Mesenchymal stem cell (in vitro differentiated cells and primary cell): Measurements from ENCODE around the gene DPP9.
A peak's percentile ranks its signal among the peaks of the same experiment; 100 is the strongest.

Source experiments
- DNase-seq: peaks from one replicate; pipeline ENCODE4 v3.0.0-alpha.2; 2013
- H2AFZ ChIP-seq: one replicate; pipeline ENCODE4 v1.6.1; 2013; ENCODE audit warnings: low read depth, mild to moderate bottlenecking, control low read depth, inconsistent platforms, low read length, moderate library complexity
- H2AK5ac ChIP-seq: 2 replicates; pipeline ENCODE4 v1.6.1; 2013; ENCODE audit warnings: low read length, moderate library complexity, mild to moderate bottlenecking, inconsistent platforms; ENCODE audit not compliant: severe bottlenecking
- H2BK120ac ChIP-seq: one replicate; pipeline ENCODE4 v1.6.1; 2013; ENCODE audit warnings: low read depth, mild to moderate bottlenecking, inconsistent platforms, low read length, moderate library complexity
- H2BK12ac ChIP-seq, 2 experiments: one replicate each; pipeline ENCODE4 v1.6.1; 2013; ENCODE audit warnings: inconsistent platforms in 2 of 2, low read length in 2 of 2, mild to moderate bottlenecking in 2 of 2, moderate library complexity in 2 of 2, control low read depth in 1 of 2
- H2BK15ac ChIP-seq: one replicate; pipeline ENCODE4 v1.6.1; 2013; ENCODE audit warnings: mild to moderate bottlenecking, low read depth, inconsistent platforms; ENCODE audit not compliant: poor library complexity, severe bottlenecking
- H2BK5ac ChIP-seq: 2 replicates; pipeline ENCODE4 v1.6.1; 2013; ENCODE audit warnings: low read depth, mild to moderate bottlenecking, low read length, control low read depth, inconsistent platforms; ENCODE audit not compliant: poor library complexity, severe bottlenecking
- H3K14ac ChIP-seq, 2 experiments: one replicate each; pipeline ENCODE4 v1.6.1; 2013; ENCODE audit warnings: inconsistent platforms in 2 of 2, low read length in 2 of 2, control low read depth in 1 of 2, mild to moderate bottlenecking in 1 of 2, moderate library complexity in 1 of 2
- H3K18ac ChIP-seq, 2 experiments: one replicate each; pipeline ENCODE4 v1.6.1; 2013; ENCODE audit warnings: inconsistent platforms in 2 of 2, low read length in 2 of 2, control low read depth in 1 of 2, low read depth in 1 of 2, mild to moderate bottlenecking in 1 of 2
- H3K23ac ChIP-seq, 2 experiments: one replicate each; pipeline ENCODE4 v1.6.1; 2013; ENCODE audit warnings: inconsistent platforms in 2 of 2, low read length in 2 of 2, mild to moderate bottlenecking in 2 of 2, moderate library complexity in 2 of 2, control low read depth in 1 of 2
- H3K27ac ChIP-seq: 2 replicates; pipeline ENCODE4 v1.5.1; 2013; ENCODE audit warnings: mild to moderate bottlenecking, moderate library complexity, low read length, control low read depth, inconsistent platforms; ENCODE audit not compliant: poor library complexity, severe bottlenecking
- H3K27me3 ChIP-seq, 2 experiments: 2 replicates each; pipeline versions ENCODE4 v1.6.1 to v1.7.0; 2013; ENCODE audit warnings: low read length in 2 of 2, mild to moderate bottlenecking in 2 of 2, moderate library complexity in 2 of 2, control low read depth in 1 of 2, inconsistent platforms in 1 of 2; ENCODE audit not compliant: control insufficient read depth in 1 of 2, insufficient read depth in 1 of 2
- H3K36me3 ChIP-seq, 2 experiments: 2 replicates each; pipeline versions ENCODE4 v1.6.1 to v1.7.0; 2013; ENCODE audit warnings: low read length in 2 of 2, control low read depth in 1 of 2, inconsistent platforms in 1 of 2, low read depth in 1 of 2, mild to moderate bottlenecking in 1 of 2; ENCODE audit not compliant: insufficient read depth in 2 of 2, control insufficient read depth in 1 of 2
- H3K4ac ChIP-seq, 2 experiments: one replicate each; pipeline ENCODE4 v1.6.1; 2013; ENCODE audit warnings: inconsistent platforms in 2 of 2, low read length in 2 of 2, mild to moderate bottlenecking in 2 of 2, moderate library complexity in 2 of 2, control low read depth in 1 of 2, low read depth in 1 of 2
- H3K4me1 ChIP-seq: 2 replicates; pipeline ENCODE4 v1.6.1; 2013; ENCODE audit warnings: low read depth, low read length, control low read depth; ENCODE audit not compliant: control insufficient read depth, insufficient read depth
- H3K4me2 ChIP-seq: 2 replicates; pipeline ENCODE4 v1.6.1; 2013; ENCODE audit warnings: low read length, mild to moderate bottlenecking, inconsistent platforms; ENCODE audit not compliant: poor library complexity, severe bottlenecking
- H3K4me3 ChIP-seq, 2 experiments: 2 replicates each; pipeline versions ENCODE4 v1.5.1 to v1.7.0; 2013; ENCODE audit warnings: low read length in 2 of 2, mild to moderate bottlenecking in 2 of 2, control low read depth in 1 of 2, low read depth in 1 of 2; ENCODE audit not compliant: insufficient read depth in 1 of 2
- H3K79me1 ChIP-seq: replicated peaks from 2 replicates; pipeline ENCODE4 v1.6.1; 2013; ENCODE audit warnings: mild to moderate bottlenecking, control low read depth, low read length, inconsistent platforms; ENCODE audit not compliant: poor library complexity, severe bottlenecking
- H3K9ac ChIP-seq: 2 replicates; pipeline ENCODE4 v1.7.0; 2013; ENCODE audit warnings: mild to moderate bottlenecking, low read length, moderate library complexity
- H3K9me3 ChIP-seq: 2 replicates; pipeline ENCODE4 v1.7.0; 2013; ENCODE audit warnings: mild to moderate bottlenecking, low read length; ENCODE audit not compliant: control insufficient read depth
- H4K8ac ChIP-seq: one replicate; pipeline ENCODE4 v1.6.1; 2013; ENCODE audit warnings: inconsistent platforms, mild to moderate bottlenecking, low read length, moderate library complexity
- H4K91ac ChIP-seq: one replicate; pipeline ENCODE4 v1.6.1; 2013; ENCODE audit warnings: mild to moderate bottlenecking, low read length, inconsistent platforms
- whole genome bisulfite sequencing: methylation state at CpG from one replicate; pipeline ENCODE4 v1.1.7; 2013; ENCODE audit warnings: mixed read lengths; 5-methylcytosine and 5-hydroxymethylcytosine counted together

Gene DPP9

DNA sequence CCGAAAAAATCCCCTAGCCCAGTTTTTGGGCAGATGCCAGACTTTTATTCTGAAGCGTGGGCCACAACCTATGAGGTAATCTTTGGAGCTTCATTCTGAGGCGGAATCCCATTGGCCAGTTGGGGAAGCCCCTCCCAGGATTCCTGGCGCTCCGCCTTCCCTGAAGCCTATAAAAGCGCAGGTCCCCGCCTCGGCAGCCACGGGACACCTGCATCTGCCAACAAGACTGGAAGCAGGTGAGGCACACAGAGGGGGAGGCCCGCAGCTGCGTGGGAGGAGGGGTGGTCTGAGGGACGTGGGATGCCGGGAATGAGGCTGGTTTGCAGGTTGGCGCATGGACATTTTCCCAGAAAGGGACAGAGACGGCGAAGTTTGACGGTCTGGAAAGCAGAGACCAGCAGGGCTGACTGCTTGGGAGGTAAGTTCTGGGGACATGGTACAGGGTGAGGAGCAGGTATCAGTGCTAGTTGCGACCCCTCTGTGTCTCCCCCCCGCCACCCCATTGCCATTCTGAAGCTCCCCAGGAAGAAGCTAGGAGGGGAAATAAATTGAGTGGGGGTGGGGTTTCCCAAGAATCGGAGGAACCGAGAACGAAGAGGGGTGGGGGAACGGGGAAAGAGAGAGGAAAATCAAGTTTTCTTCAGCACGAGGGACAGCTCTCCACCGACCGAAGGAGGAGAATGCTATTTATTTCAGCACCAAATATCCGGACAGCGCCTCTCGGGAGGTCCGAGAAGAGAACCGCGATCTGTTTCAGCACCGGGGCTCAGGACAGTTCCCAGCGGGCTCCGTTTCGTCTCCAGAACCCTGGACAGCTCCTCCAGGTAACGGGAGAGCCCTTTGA is 45.5 kb upstream of the DPP9 start:
- H3K36me3 ChIP-seq, result no peaks in the 10 kb centered on the region
- DNase-seq, result peak; percentile 84
- H3K4me2 ChIP-seq, result no peak overlapping the region
- no peak overlapping the region for H3K14ac ChIP-seq
- H3K79me1 ChIP-seq, result no peaks in the 10 kb centered on the region
- no peak overlapping the region for H2AK5ac ChIP-seq
- no peaks in the 10 kb centered on the region for H3K9me3 ChIP-seq
- H2AFZ ChIP-seq, result no peak overlapping the region
- H3K23ac ChIP-seq, result no peak overlapping the region
- H2BK5ac ChIP-seq, result no peak overlapping the region
- H3K27ac ChIP-seq, result no peak overlapping the region
- H3K18ac ChIP-seq, result no peak overlapping the region
- no peak overlapping the region for H3K4ac ChIP-seq
- no peaks in the 10 kb centered on the region for H3K4me1 ChIP-seq
- WGBS, result 16% methylated on average over 33 of the region's 37 CpGs
- H3K4me3 ChIP-seq, result no peak overlapping the region
- no peak overlapping the region for H3K9ac ChIP-seq
- no peak overlapping the region for H2BK15ac ChIP-seq
- no peak overlapping the region for H4K91ac ChIP-seq
- H3K27me3 ChIP-seq, result peaks cover 22 to 27% of the 10 kb centered on the region in 2 experiments
- no peak overlapping the region for H2BK120ac ChIP-seq
- H2BK12ac ChIP-seq, result no peak overlapping the region
- no peak overlapping the region for H4K8ac ChIP-seq

DNA sequence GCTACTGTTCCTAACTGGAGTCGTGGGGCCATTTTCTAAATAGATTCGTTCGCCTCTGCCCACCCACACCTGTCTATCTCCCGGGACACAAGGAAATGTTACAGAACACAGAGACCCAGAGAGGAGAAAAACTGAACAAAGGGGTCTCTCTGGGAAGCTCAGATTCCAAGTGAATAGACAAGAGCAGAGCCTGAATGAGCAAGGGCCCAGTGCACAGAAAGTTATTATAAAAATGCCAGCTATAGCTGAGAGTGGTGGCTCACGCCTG is 40.7 kb upstream of the DPP9 start:
- no peak overlapping the region for H3K4me3 ChIP-seq
- H2BK15ac ChIP-seq, result no peak overlapping the region
- no peak overlapping the region for H4K91ac ChIP-seq
- no peak overlapping the region for H2BK12ac ChIP-seq
- no peaks in the 10 kb centered on the region for H3K36me3 ChIP-seq
- H3K27ac ChIP-seq, result no peak overlapping the region
- no peak overlapping the region for H3K9ac ChIP-seq
- no peak overlapping the region for H2AFZ ChIP-seq
- H2BK5ac ChIP-seq, result no peak overlapping the region
- H3K27me3 ChIP-seq, result peaks cover 52 to 54% of the 10 kb centered on the region in 2 experiments
- no peaks in the 10 kb centered on the region for H3K79me1 ChIP-seq
- WGBS, result 78% methylated on average over 5 of the region's 5 CpGs
- no peak overlapping the region for H2BK120ac ChIP-seq
- H2AK5ac ChIP-seq, result no peak overlapping the region
- H3K18ac ChIP-seq, result no peak overlapping the region
- H3K9me3 ChIP-seq, result no peaks in the 10 kb centered on the region
- H3K4me1 ChIP-seq, result peaks cover 10% of the 10 kb centered on the region
- H4K8ac ChIP-seq, result no peak overlapping the region
- no peak for DNase-seq
- no peak overlapping the region for H3K4ac ChIP-seq
- H3K4me2 ChIP-seq, result no peak overlapping the region
- H3K14ac ChIP-seq, result no peak overlapping the region
- H3K23ac ChIP-seq, result no peak overlapping the region

DNA sequence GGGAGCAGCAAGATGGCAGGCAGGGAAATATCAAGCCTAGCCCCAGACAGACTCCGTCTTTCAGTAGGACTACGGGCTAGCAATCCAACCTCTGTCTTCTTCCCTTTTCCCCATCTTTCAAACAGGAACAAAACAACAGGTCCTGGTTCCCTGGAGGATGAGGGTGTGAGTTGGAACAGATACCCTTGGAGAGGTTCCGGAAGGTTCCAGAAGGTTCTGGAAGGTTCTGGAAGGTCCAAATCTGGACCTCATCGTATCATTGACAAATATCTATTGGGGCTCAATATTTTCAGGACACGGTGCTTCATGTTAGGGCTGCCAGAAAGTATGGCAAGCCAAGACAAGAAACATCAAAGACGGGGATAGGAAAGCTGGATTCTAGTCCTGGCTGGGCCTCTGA is 39.4 kb upstream of the DPP9 start:
- Histone ChIP-seq H3K27ac (no peak overlapping the region), H2BK12ac (no peak overlapping the region), H3K36me3 (no peaks in the 10 kb centered on the region), H4K8ac (no peak overlapping the region), H3K27me3 (peaks cover 55 to 63% of the 10 kb centered on the region in 2 experiments), H3K9me3 (peaks cover 2% of the 10 kb centered on the region), H3K18ac (no peak overlapping the region), H2BK15ac (no peak overlapping the region), H3K9ac (no peak overlapping the region), H2BK5ac (no peak overlapping the region), H3K4ac (no peak overlapping the region), H3K4me2 (no peak overlapping the region), H2AK5ac (no peak overlapping the region), H2AFZ (no peak overlapping the region), H3K79me1 (no peaks in the 10 kb centered on the region), H3K14ac (no peak overlapping the region), H4K91ac (no peak overlapping the region), H3K23ac (no peak overlapping the region), H3K4me3 (no peak overlapping the region), H2BK120ac (no peak overlapping the region), H3K4me1 (peaks cover 11% of the 10 kb centered on the region)
- no peak for DNase-seq
- 74% methylated on average over 4 of the region's 6 CpGs for WGBS

DNA sequence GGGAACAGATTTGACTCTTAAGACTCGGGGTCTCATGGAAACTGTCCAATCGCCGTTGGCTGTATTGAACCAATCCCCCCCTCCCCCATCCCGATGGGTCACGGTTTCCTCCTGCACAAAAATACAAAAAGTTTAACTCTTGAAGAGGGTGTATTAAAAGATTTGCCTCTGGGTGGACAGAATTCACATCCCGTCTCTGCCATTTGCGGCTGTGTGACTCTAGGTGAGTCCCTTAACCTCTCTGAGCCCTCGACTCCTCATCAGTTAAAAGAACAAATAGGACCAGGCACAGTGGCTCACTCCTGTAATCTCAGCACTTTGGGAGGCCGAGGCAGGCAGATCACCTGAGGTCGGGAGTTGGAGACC is 36.6 kb upstream of the DPP9 start:
- 56% methylated on average over 5 of the region's 10 CpGs for WGBS
- H2BK15ac ChIP-seq, result no peak overlapping the region
- peak overlapping the region in 1 of 2 experiments; percentile 62 for H3K4ac ChIP-seq
- DNase-seq, result no peak
- no peak overlapping the region for H3K14ac ChIP-seq
- peak overlapping the region; percentile 66 for H3K4me2 ChIP-seq
- H2BK12ac ChIP-seq, result no peak overlapping the region
- no peak overlapping the region for H3K23ac ChIP-seq
- no peaks in the 10 kb centered on the region for H3K36me3 ChIP-seq
- H3K4me1 ChIP-seq, result peaks cover 11% of the 10 kb centered on the region
- H4K91ac ChIP-seq, result no peak overlapping the region
- H3K27ac ChIP-seq, result no peak overlapping the region
- no peak overlapping the region for H2BK120ac ChIP-seq
- no peak overlapping the region for H3K9ac ChIP-seq
- no peaks in the 10 kb centered on the region for H3K79me1 ChIP-seq
- no peak overlapping the region for H4K8ac ChIP-seq
- peak overlapping the region; percentile 37 to 68 for H3K4me3 ChIP-seq
- peaks cover 52 to 67% of the 10 kb centered on the region in 2 experiments for H3K27me3 ChIP-seq
- no peak overlapping the region for H2BK5ac ChIP-seq
- H2AK5ac ChIP-seq, result no peak overlapping the region
- peaks cover 2% of the 10 kb centered on the region for H3K9me3 ChIP-seq
- H2AFZ ChIP-seq, result peak overlapping the region; percentile 65
- peak overlapping the region in 1 of 2 experiments; percentile 19 for H3K18ac ChIP-seq
